GM12891 (cell line): Measurements from ENCODE around the gene BANK1.

Experiments
- PAX5 ChIP-seq: IDR thresholded peaks from 2 replicates; pipeline ENCODE4 v1.6.1; 2011; ENCODE audit warnings: low read length, moderate library complexity, mild to moderate bottlenecking; ENCODE audit not compliant: insufficient read depth, severe bottlenecking
- POLR2A ChIP-seq: IDR thresholded peaks from 2 replicates; pipeline ENCODE4 v1.6.1; 2011; ENCODE audit warnings: low read depth, low read length, control low read depth
- POLR2AphosphoS5 ChIP-seq: IDR thresholded peaks from 2 replicates; pipeline ENCODE4 v1.6.1; 2011; ENCODE audit warnings: low read depth, low read length, control low read depth
- POU2F2 ChIP-seq: IDR thresholded peaks from 2 replicates; pipeline ENCODE4 v1.6.1; 2011; ENCODE audit warnings: low read depth, mild to moderate bottlenecking, control low read depth, low read length, moderate library complexity
- SPI1 ChIP-seq: IDR thresholded peaks from 2 replicates; pipeline ENCODE4 v1.6.1; 2011; ENCODE audit warnings: low read depth, low read length, control low read depth
- TAF1 ChIP-seq: IDR thresholded peaks from 2 replicates; pipeline ENCODE4 v1.6.1; 2011; ENCODE audit warnings: low read depth, low read length, control low read depth

GRCh38 chr4:101795704-101796103 is 5.2 kb downstream of the BANK1 start:
- TF ChIP-seq POLR2AphosphoS5, result no peak
- no peak for TF ChIP-seq POLR2A
- TF ChIP-seq TAF1, result no peak
- TF ChIP-seq POU2F2, result no peak
- TF ChIP-seq SPI1, result no peak
- TF ChIP-seq PAX5, result no peak
